ENCODE results near the gene SLC49A3. TPM values are rescaled to one million over a fixed set of nuclear protein-coding genes. Genes with fewer than 3 reads are reported as not detected.

The SLC49A3 gene
- total and polyA plus RNA-seq, 12 donors, result 1.4 to 24.5 (median 7.3) TPM

GRCh38 chr4:656436-657337 lies 32.3 kb downstream of the SLC49A3 start:
- no peaks in the 10 kb centered on the region for H3K36me3 ChIP-seq (replicated peaks in 1 of 2)
- no peak for DNase-seq
- no peaks in the 10 kb centered on the region for H3K9me3 ChIP-seq (replicated peaks in 1 of 3)
- TF ChIP-seq CTCF (IDR thresholded peaks at IDR 0.05) (no peak), POLR2A (IDR thresholded peaks at IDR 0.05) (no peak)
- no peaks in the 10 kb centered on the region for H3K4me1 ChIP-seq (replicated peaks in 1 of 2)
- intact Hi-C loops (cut with DNase I), result no loop called here
- no peaks in the 10 kb centered on the region for H3K27me3 ChIP-seq
- no peak overlapping the region for H3K4me3 ChIP-seq
- no peak overlapping the region for H3K27ac ChIP-seq
- WGBS, 4 donors, result 74 to 80% (median 77%) methylated on average over 45 to 58 of the region's 58 CpGs

- H3K4me1 ChIP-seq (replicated peaks in 1 of 2), result no peaks in the 10 kb centered on the region
- DNase-seq, result no peak
- H3K27ac ChIP-seq, result no peak overlapping the region
- no peaks in the 10 kb centered on the region for H3K36me3 ChIP-seq (replicated peaks in 1 of 2)
- no peaks in the 10 kb centered on the region for H3K9me3 ChIP-seq (replicated peaks in 1 of 3)
- no peak overlapping the region for H3K4me3 ChIP-seq
- H3K27me3 ChIP-seq, result no peaks in the 10 kb centered on the region
- WGBS, 4 donors, result 61 to 75% (median 73%) methylated on average over 19 to 26 of the region's 26 CpGs
- intact Hi-C loops (cut with DNase I), result no loop called here
- TF ChIP-seq POLR2A (IDR thresholded peaks at IDR 0.05) (no peak), CTCF (IDR thresholded peaks at IDR 0.05) (no peak)
Observed at GRCh38 chr4:655464-656151, 33.3 kb downstream of the SLC49A3 start.

- no peaks in the 10 kb centered on the region for H3K4me1 ChIP-seq (replicated peaks in 1 of 2)
- H3K27me3 ChIP-seq, result peaks cover 5% of the 10 kb centered on the region
- WGBS, 4 donors, result 44 to 57% (median 48%) methylated on average over 4 to 17 of the region's 17 CpGs
- H3K9me3 ChIP-seq (replicated peaks in 1 of 3), result no peaks in the 10 kb centered on the region
- H3K27ac ChIP-seq, result no peak overlapping the region
- H3K4me3 ChIP-seq, result no peak overlapping the region
- TF ChIP-seq POLR2A (IDR thresholded peaks at IDR 0.05), result no peak
- no peak for TF ChIP-seq CTCF (IDR thresholded peaks at IDR 0.05)
- no peaks in the 10 kb centered on the region for H3K36me3 ChIP-seq (replicated peaks in 1 of 2)
- intact Hi-C loops (cut with DNase I), result no loop called here
- DNase-seq, result no peak
Observed at GRCh38 chr4:654871-655463, 34.0 kb downstream of the SLC49A3 start.

- H3K36me3 ChIP-seq (replicated peaks in 1 of 2), result no peaks in the 10 kb centered on the region
- peaks cover 8% of the 10 kb centered on the region for H3K27me3 ChIP-seq
- no peak overlapping the region for H3K4me3 ChIP-seq
- no peaks in the 10 kb centered on the region for H3K4me1 ChIP-seq (replicated peaks in 1 of 2)
- intact Hi-C loops (cut with DNase I), result no loop called here
- WGBS, 4 donors, result 87 to 93% (median 91%) methylated on average over 16 to 17 of the region's 17 CpGs
- DNase-seq, result no peak
- no peaks in the 10 kb centered on the region for H3K9me3 ChIP-seq (replicated peaks in 1 of 3)
- no peak overlapping the region for H3K27ac ChIP-seq
- TF ChIP-seq POLR2A (IDR thresholded peaks at IDR 0.05) (no peak), CTCF (IDR thresholded peaks at IDR 0.05) (no peak)
Observed at GRCh38 chr4:654503-654845, 34.5 kb downstream of the SLC49A3 start.

Data from adrenal gland (tissue), 12 donors.